IPS DF 4.7 (cell line): ENCODE data around the gene SLC2A4RG.

Experiments
- DNase-seq: peaks from one replicate; pipeline ENCODE4 v3.0.0-alpha.2; 2013; ENCODE audit warnings: low spot score; ENCODE audit errors: extremely low read depth

Gene SLC2A4RG

DNA sequence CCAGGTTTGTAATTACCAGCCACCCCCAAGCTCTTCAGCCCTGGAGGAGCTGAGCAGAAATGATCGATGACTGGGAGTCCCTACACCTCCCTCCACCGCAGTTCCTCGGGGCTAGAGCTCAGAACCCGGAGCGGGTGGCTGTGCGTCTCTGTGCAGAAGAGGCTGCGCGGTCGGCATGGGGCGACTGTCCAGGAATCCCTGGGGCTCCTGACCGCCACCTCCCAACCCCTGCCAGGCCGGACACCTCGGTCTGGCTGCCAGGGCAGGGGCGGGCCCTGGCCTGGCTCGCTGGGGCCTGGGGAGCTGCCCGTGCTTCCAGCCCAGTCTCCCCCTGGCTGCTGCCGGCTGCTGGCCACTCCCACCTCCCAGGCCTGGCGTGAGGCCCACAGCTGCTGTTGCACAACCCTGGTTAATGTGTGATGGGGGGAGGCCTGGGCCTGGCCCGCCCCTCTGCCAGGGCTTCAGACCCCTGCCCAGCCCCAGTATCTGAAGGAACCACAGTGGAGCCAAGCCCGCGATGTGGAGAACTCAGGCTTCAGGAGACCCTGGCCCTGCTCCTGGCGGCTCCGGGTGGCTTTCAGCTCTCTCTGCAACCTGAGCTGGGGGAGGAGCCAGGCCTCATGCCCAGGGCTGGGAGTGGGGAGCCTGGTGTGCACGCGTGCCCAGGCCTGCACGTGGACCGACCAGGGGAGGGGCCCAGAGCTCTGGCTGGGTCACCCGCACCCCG, 1.2 kb downstream of the SLC2A4RG start:
- DNase-seq = no peak

DNA sequence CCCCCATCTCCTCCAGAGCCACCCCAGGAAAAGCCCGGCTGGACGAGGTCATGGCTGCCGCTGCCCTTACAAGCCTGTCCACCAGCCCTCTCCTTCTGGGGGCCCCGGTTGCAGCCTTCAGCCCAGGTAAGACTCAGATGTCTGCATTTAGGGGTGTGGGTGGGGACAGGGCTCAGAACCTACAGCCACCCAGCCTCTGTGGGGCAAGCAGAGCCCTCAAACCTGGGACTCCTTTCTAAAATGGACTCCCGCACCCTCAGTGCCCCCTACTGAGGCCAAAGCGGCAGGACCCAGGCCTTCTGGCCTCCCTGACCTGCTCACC, 1.7 kb downstream of the SLC2A4RG start:
- DNase-seq = no peak

DNA sequence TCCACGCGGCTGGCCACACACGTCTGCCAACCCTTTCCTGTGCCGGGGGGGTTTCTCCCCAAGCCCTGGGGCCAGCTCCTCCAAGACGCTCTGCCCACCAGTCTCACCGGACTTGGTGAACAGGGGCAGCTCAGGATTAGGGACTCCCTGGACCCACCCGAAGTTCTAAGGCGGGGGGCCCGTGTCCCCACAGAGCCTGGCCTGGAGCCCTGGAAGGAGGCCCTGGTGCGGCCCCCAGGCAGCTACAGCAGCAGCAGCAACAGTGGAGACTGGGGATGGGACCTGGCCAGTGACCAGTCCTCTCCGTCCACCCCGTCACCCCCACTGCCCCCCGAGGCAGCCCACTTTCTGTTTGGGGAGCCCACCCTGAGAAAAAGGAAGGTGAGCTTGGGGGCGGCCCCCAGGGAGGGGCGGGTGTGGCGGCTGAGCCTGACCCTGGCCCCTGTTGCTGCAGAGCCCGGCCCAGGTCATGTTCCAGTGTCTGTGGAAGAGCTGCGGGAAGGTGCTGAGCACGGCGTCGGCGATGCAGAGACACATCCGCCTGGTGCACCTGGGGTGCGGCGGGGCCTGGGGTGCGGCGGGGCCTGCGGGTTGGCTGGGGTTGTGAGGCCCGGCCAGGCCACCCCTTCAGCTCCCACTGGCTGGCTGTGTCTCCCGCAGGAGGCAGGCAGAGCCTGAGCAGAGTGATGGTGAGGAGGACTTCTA, 2.3 kb downstream of the SLC2A4RG start:
- DNase-seq = no peak

DNA sequence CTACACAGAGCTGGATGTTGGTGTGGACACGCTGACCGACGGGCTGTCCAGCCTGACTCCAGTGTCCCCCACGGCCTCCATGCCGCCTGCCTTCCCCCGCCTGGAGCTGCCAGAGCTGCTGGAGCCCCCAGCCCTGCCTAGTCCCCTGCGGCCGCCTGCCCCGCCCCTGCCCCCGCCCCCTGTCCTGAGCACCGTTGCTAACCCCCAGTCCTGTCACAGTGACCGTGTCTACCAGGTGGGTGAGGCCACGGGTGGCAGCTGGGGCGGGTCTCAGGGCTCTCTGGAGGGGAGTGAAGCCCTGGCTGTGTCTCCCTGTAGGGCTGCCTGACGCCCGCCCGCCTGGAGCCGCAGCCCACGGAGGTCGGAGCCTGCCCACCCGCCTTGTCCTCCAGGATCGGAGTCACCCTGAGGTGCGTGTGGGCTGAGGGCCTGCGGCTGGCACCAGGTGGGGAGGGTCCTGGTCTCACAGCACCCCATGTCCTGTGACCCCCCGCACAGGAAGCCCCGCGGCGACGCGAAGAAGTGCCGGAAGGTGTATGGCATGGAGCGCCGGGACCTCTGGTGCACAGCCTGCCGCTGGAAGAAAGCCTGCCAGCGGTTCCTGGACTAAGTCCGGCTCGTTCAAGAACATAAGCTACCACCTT, 2.9 kb downstream of the SLC2A4RG start:
- no peak for DNase-seq

- no peak for DNase-seq
Measured at GRCh38 chr20:63743210-63743970, 3.8 kb downstream of the SLC2A4RG start.

GRCh38 chr20:63744158-63744557, 4.6 kb downstream of the SLC2A4RG start:
- no peak for DNase-seq

GRCh38 chr20:63744574-63745423, 5.2 kb downstream of the SLC2A4RG start:
- no peak for DNase-seq

DNA sequence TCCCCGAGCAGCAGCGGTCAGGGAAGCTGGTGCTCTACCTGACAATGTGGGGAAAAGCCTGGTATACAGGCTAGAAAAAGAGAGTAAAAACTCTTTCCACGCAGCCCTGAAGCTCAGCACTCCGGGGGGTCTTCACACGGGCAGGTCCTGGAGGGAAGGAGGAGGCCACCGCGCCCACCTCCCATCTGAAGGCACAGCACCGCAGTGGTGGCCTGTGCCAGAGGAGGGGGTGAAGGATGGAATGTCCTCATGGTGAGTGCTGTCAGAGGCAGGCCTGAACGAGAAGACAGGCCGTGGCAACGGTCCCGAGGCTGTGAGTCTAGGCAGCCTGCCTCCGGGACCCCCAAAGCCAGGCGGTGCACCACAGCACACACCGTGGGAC, 5.8 kb downstream of the SLC2A4RG start:
- no peak for DNase-seq

GRCh38 chr20:63745961-63746731, 6.6 kb downstream of the SLC2A4RG start:
- no peak for DNase-seq

- no peak for DNase-seq
Measured at GRCh38 chr20:63746751-63747315, 7.3 kb downstream of the SLC2A4RG start.

DNA sequence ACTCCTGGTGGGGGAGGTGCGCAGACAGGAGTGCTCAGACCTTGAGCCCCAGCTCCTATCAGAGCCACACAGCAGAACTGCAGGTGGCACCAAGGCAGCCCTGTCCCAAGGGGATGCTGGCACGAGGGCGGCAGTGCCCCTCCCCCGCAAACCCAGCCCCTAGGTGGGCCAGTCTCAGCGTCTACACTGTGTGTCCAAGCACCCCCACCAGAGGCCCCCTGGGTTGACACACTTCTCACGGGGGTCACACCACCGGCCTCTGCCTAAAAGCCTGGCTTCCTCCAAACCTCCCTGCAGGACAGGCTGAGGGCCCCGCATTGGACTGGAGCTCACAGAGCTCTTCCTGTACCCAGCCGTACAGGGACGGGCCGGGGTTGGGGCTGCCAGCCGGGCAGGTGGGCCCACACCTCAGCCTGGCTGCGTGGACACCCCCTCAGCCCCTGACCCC, 8.1 kb downstream of the SLC2A4RG start:
- no peak for DNase-seq

DNA sequence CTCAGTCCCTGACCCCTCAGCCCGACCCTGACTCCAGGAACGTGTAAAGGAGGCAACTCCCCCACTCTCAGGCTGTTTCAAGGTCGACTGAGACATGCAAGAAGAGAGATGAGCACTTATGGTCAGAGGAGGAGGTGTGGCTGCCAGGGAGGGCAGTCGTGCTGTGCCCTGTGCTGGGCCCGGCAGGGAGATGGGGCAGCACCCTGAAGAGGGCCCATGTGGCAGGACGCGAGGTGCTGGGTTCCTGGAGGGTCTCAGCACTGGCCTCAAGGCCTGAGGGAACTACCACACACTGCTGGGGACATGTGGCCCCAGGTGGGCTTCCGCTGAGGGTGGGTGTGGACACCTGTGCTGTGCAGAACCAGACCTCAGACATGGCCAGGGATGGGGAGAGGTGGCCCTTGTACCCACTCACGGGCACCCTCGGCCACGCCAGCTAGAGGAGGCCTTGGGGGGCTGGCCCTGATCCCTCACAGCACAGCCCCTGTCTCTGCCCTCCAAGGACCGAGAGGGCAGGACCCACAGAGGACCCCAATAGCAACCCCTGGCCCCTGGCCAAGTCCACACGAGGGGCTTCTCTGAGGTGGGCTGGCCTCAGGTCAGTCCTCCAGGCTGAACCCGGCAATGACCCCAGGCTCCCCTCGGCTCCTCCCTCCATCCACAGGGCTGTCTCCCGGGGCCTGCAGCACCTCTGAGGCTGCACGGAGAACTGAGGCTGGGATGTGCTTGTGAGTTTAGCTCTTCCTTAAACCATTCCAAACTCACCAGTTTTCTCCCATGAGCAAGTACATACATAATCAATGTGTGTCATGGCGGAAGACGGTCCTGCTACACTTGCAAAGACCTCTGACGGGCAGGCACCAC, 8.7 kb downstream of the SLC2A4RG start:
- DNase-seq = no peak

GRCh38 chr20:63748934-63749270, 9.3 kb downstream of the SLC2A4RG start:
- DNase-seq = no peak

DNA sequence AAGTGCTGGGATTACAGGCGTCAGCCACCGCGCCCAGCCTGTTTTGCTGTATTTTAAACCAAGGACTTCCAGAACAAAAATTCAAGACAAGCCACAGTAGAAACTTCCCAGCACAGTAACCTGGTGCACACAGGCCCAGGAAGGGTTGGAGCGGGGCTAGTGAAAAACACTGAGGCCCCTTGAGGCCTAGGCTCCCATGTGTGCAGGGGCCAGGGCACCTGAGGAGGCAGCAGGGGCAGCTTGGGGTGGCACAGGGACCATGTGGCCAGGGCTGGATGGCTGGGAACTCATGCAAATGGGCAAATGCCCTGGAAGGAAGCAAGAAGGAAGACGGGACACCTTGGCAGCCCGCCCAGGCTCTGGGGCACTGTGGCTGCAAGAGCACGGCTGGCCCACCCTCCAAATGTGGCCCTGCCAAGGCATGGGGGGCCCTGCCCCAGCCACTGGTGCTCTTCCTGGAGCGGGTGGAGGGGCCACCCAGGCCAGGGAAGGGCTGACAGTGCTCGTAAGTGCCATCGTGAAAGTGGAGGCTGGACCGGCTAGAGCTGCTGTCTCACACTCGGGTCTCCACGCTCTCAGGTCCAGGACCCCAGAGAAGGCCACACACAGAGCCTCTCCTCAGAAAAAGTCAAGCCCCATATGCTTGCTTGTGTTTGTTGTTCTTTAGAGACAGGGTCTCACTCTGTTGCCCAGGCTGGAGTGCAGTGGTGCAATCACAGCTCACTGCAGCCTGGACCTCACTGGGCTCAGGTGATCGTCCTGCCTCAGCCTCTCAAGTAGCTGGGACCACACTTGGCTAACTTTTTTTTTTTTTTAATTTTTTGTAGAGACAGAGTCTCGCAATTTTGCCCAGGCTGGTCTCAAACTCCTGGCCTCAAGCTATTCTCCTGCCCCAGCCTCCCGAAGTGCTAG, 10.3 kb downstream of the SLC2A4RG start:
- DNase-seq = no peak

DNA sequence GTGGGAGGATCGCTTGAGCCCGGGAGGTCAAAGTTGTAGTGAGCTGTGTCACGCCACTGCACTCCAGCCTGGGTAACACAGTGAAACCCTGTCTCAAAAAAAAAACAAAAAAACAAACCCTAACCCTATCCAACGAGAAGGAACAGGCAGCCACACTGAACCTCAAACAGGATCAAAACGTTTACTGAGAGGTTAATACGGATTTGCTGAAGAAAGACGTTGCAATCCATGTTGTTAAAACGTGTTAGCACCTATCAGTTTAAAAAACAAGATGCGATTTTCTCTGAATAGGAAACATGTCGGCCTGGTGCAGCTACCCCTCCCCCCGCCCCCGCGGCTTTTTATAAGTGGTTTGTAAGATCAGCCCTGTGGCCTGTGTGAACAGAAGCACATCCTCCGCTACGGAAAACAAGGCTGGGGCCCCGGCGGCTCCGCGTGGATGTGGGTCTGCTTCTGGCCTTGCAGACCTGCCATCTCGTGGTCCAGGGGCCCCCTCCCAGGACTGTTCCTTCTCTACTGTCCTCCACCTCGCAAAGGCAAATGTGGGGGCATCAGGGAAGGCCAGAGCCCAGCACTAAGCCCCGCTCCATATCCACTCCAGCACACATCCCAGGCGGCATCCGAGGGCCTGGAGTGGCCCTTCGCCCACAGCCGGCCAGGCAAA, 11.4 kb downstream of the SLC2A4RG start:
- no peak for DNase-seq

GRCh38 chr20:63751471-63752271, 12.1 kb downstream of the SLC2A4RG start:
- DNase-seq = no peak
